Measurements from ENCODE around the gene GPANK1.

GRCh38 chr6:31702405-31702818 lies 37.6 kb upstream of the GPANK1 start:
- TF ChIP-seq CTCF (IDR thresholded peaks at IDR 0.05) (no peak), EP300 (IDR thresholded peaks at IDR 0.05) (no peak), POLR2AphosphoS5 (IDR thresholded peaks at IDR 0.05) (no peak)
